GM19467 (cell line): Measurements from ENCODE around the gene SEC16A.
A peak's percentile ranks its signal among the peaks of the same experiment; 100 is the strongest.
"Not testable (repeated sequence)": the region's sequence is repeated elsewhere in the genome, so short reads cannot be mapped to it uniquely, and the experiment has no call there.

Experiments
- ATAC-seq: cut with Tn5 transposase; IDR thresholded peaks from one replicate; pipeline ENCODE4 v1.9.1; 2021; ENCODE audit warnings: mild to moderate bottlenecking, moderate library complexity; ENCODE audit not compliant: unreplicated experiment

Gene SEC16A

GRCh38 chr9:136429075-136429628, 53.7 kb downstream of the SEC16A start:
- no peak for ATAC-seq

GRCh38 chr9:136426787-136427186, 56.1 kb downstream of the SEC16A start:
- ATAC-seq, result no peak

GRCh38 chr9:136425367-136425766, 57.5 kb downstream of the SEC16A start:
- ATAC-seq, result not testable (repeated sequence)

GRCh38 chr9:136424750-136425362, 58.0 kb downstream of the SEC16A start:
- ATAC-seq, result no peak

- ATAC-seq, result no peak
These were observed 59.3 kb downstream of the SEC16A start for GRCh38 chr9:136423432-136424146.

- ATAC-seq, result no peak
These were observed 60.0 kb downstream of the SEC16A start for GRCh38 chr9:136422876-136423275.

GRCh38 chr9:136421791-136422190, 61.0 kb downstream of the SEC16A start:
- ATAC-seq, result no peak

GRCh38 chr9:136419092-136419420, 63.8 kb downstream of the SEC16A start:
- ATAC-seq, result no peak

GRCh38 chr9:136418182-136419091, 64.4 kb downstream of the SEC16A start:
- no peak for ATAC-seq

- ATAC-seq, result no peak
These were observed 65.9 kb downstream of the SEC16A start for GRCh38 chr9:136416914-136417313.

- no peak for ATAC-seq
These were observed 66.4 kb downstream of the SEC16A start for GRCh38 chr9:136416427-136416826.

GRCh38 chr9:136412962-136413361, 69.9 kb downstream of the SEC16A start:
- ATAC-seq, result no peak

- no peak for ATAC-seq
These were observed 71.5 kb downstream of the SEC16A start for GRCh38 chr9:136411378-136411777.

- ATAC-seq, result peak; percentile 63
These were observed 72.1 kb downstream of the SEC16A start, which contains the start of the genes ENTR1 and PMPCA for GRCh38 chr9:136410500-136411287. Gene ENTR1, minus strand, starts transcription at chr9:136410614. Its CDS starts 217 bp downstream, at chr9:136410397. Gene PMPCA, plus strand, starts transcription at chr9:136410658. Its CDS starts 11 bp downstream, at chr9:136410669.

- ATAC-seq, result peak; percentile 22
These were observed 73.0 kb downstream of the SEC16A start for GRCh38 chr9:136409557-136410455.

GRCh38 chr9:136407911-136408310, 74.9 kb downstream of the SEC16A start:
- no peak for ATAC-seq

- not testable (repeated sequence) for ATAC-seq
These were observed 75.8 kb downstream of the SEC16A start for GRCh38 chr9:136407061-136407460.

GRCh38 chr9:136405904-136406303, 76.9 kb downstream of the SEC16A start:
- not testable (repeated sequence) for ATAC-seq

GRCh38 chr9:136405481-136405880, 77.4 kb downstream of the SEC16A start:
- no peak for ATAC-seq
